ENCODE data around the gene CD160.
"Not testable (repeated sequence)": the region's sequence is repeated elsewhere in the genome, so short reads cannot be mapped to it uniquely, and the experiment has no call there.

The CD160 gene

DNA sequence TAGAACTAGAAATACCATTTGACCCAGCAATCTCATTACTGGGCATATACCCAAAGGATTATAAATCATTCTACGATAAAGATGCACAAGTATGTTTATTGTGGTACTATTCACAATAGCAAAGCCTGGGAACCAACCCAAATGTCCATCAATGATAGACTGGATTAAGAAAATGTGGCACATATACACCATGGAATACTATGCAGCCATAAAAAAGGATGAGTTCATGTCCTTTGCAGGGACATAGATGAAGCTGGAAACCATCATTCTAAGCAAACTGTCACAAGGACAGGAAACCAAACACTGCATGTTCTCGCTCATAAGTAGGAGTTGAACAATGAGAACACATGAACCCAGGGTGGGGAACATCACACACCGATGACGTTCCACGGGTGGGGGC lies 6.9 kb downstream of the CD160 start:
- H3K27ac Mint-ChIP-seq; H3K4me3 Mint-ChIP-seq; H3K36me3 Mint-ChIP-seq (ENCODE audit: low read depth); H3K9me3 Mint-ChIP-seq; H3K4me1 Mint-ChIP-seq (ENCODE audit: low read depth): not testable (repeated sequence)
- peaks cover 11% of the 10 kb centered on the region for H3K27me3 Mint-ChIP-seq (ENCODE audit: low read depth)

DNA sequence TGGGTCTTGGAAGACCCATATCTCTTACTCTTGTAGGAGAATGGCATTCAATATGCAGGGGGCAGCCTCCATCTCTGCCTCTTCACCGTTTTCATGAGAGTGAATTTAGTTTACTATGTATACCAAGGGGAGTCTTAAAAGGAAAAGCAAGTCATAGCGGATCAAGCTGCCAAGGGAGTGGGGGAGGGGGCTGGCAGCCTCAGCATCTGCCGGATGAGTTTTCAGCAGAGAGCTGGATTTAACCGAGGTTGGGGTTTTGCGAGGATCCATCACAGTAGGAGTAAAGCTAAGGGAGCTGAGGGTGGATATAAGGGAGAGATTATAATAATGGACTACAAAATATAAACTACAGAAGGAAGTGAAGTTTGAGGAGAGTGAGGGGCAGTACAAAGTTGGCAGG lies 9.9 kb downstream of the CD160 start:
- peaks cover 2% of the 10 kb centered on the region for H3K36me3 Mint-ChIP-seq (ENCODE audit: low read depth)
- no peaks in the 10 kb centered on the region for H3K4me1 Mint-ChIP-seq (ENCODE audit: low read depth)
- H3K27me3 Mint-ChIP-seq (ENCODE audit: low read depth): no peaks in the 10 kb centered on the region
- no peak overlapping the region for H3K27ac Mint-ChIP-seq
- H3K9me3 Mint-ChIP-seq: no peaks in the 10 kb centered on the region
- H3K4me3 Mint-ChIP-seq: no peak overlapping the region

DNA sequence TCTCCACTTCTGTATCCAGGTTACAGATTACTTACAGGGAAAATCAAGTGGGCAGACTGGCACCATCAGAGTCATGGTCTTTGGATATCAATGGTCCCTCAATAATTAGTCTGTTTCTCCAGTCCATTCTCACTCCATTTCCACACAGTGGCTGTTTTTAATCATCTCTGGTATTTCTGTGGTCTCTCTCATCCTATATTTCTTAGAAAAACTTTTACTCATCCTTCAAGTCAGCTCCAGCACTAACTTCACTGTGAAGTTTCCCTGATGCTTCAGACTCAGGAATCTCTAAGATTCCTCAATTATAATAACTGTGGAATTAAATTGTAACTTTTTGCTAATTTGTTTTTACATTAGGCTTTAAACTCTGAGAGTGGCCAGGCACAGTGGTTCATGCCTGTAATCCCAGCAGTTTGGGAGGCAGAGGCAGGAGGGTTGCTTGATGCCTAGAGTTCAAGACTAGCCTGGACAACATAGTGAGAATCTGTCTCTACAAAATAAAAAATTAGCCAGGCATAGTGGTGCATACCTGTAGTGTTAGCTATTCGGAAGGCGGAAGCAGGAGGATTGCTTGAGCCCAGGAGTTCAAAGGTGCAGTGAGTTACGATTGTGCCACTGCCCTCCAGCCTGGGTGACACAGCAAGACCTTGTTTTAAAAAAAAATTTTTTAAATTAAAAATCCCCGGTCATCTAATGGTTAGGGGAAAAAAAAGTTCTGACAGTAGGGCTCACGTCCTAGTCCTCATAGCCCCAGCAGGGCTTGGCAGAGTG lies 10.6 kb downstream of the CD160 start:
- Mint-ChIP-seq H3K36me3 (ENCODE audit: low read depth) (peaks cover 2% of the 10 kb centered on the region), H3K27ac (no peak overlapping the region), H3K4me1 (ENCODE audit: low read depth) (no peaks in the 10 kb centered on the region), H3K27me3 (ENCODE audit: low read depth) (no peaks in the 10 kb centered on the region), H3K4me3 (no peak overlapping the region), H3K9me3 (no peaks in the 10 kb centered on the region)

DNA sequence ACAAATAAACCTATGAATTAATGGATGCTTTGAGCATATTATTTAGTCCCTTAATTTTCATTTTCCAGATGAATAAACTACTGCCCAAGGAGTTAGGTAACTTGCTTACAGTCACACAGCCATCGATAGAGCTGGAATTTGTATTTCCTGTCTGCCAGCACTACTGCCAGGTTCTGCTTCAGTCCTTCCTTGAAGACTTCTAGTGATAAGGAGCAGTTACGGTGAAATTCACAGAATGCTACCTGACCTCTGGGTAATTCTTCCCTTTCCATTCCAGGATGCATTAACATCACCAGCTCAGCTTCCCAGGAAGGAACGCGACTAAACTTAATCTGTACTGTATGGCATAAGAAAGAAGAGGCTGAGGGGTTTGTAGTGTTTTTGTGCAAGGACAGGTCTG lies 11.2 kb downstream of the CD160 start:
- no peak overlapping the region for H3K4me3 Mint-ChIP-seq
- H3K9me3 Mint-ChIP-seq: no peaks in the 10 kb centered on the region
- no peaks in the 10 kb centered on the region for H3K27me3 Mint-ChIP-seq (ENCODE audit: low read depth)
- H3K36me3 Mint-ChIP-seq (ENCODE audit: low read depth): peaks cover 2% of the 10 kb centered on the region
- no peaks in the 10 kb centered on the region for H3K4me1 Mint-ChIP-seq (ENCODE audit: low read depth)
- H3K27ac Mint-ChIP-seq: no peak overlapping the region

DNA sequence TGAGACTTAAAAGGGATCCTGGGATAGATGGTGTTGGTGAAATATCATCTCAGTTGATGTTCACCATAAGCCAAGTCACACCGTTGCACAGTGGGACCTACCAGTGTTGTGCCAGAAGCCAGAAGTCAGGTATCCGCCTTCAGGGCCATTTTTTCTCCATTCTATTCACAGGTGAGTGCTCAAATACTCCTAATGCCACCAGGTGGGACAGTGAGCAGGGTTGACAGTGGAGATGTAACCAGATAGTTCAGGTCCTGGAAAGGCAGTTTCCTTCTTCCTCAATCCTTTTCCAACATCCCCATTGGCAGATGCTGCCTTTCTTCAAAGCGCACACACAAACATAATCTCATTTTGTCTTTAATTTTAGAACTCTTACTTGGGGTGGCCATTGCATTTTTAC lies 11.6 kb downstream of the CD160 start:
- no peak overlapping the region for H3K27ac Mint-ChIP-seq
- H3K4me1 Mint-ChIP-seq (ENCODE audit: low read depth): no peaks in the 10 kb centered on the region
- peaks cover 4% of the 10 kb centered on the region for H3K36me3 Mint-ChIP-seq (ENCODE audit: low read depth)
- H3K9me3 Mint-ChIP-seq: no peaks in the 10 kb centered on the region
- no peak overlapping the region for H3K4me3 Mint-ChIP-seq
- no peaks in the 10 kb centered on the region for H3K27me3 Mint-ChIP-seq (ENCODE audit: low read depth)

DNA sequence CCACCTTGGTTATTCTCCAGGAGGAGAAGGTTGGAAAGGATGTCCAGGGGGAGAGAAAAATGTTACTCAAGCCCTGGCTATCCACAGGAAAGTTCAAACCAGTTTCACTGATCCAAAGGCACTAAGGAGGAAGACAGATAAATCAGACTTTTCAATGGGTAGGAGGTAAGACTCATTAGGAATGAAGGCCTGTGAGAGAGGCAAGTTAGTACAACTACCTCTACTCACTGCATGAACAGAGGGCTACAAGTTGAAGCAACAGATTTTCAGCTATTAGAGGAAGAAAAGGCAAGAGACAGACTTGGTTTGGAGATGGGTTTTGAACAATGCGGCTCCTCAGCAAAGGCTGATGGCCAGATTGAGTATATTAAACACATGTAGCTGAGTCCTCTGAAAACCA lies 16.9 kb downstream of the CD160 start:
- Mint-ChIP-seq H3K27me3 (ENCODE audit: low read depth) (no peaks in the 10 kb centered on the region), H3K4me1 (ENCODE audit: low read depth) (no peaks in the 10 kb centered on the region), H3K4me3 (no peak overlapping the region), H3K36me3 (ENCODE audit: low read depth) (peaks cover 4% of the 10 kb centered on the region), H3K9me3 (no peaks in the 10 kb centered on the region), H3K27ac (no peak overlapping the region)

DNA sequence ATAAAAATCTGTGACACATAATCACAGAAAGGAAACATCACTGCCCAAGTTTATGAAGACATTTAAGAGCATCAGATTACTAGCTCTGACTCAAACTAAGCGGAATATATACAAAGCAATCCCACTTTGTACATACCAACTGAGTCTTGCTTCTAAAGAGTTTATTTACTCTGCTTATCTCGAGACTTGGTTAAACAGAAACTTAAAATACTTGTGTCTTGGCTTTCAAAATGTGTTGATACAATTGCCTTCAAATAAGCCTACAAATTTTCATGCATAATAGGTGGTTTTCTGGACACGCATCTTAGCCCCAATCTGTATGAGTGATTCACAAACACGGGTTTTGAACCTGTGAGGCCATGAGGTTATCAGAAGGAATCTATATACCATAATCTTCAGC lies 21.0 kb downstream of the CD160 start:
- Mint-ChIP-seq H3K4me1 (ENCODE audit: low read depth) (no peaks in the 10 kb centered on the region), H3K27me3 (ENCODE audit: low read depth) (no peaks in the 10 kb centered on the region), H3K27ac (no peak overlapping the region), H3K9me3 (no peaks in the 10 kb centered on the region), H3K36me3 (ENCODE audit: low read depth) (peaks cover 26% of the 10 kb centered on the region), H3K4me3 (no peak overlapping the region)

DNA sequence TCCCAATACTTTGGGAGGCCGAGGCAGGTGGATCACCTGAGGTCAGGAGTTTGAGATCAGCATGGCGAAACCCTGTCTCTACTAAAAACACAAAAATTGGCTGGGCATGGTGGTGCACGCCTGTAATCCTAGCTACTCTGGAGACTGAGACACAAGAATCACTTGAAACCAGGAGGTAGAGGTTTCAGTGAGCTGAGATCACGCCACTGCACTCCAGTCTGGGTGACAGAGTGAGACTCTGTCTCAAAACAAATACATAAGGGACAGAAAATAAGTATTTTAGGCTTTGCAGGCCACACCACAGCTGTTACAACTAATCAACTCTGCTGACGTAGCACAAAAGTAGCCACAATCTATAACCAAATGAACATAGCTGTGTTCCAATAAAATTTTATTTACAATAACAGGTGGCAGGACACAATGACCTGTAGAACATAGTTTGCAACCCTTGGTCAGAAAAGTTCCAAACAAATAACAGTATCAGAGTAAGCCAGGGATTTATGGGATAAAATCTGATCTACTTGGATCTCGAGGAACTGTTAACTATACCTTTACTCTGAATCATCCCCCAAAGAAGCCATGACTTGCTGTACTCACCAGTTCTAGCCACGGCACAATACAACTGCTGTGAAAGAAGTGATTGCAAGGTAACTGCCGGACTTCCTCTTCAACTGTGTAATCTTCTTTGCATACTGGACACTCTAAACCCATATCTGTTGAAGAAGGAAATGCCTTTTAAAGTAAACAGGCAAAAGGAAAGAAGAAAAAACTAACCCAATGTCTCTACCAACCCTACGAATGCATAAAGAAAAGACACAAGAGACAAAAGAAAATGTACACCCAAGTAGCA lies 28.3 kb downstream of the CD160 start:
- H3K27me3 Mint-ChIP-seq (ENCODE audit: low read depth): no peaks in the 10 kb centered on the region
- no peaks in the 10 kb centered on the region for H3K9me3 Mint-ChIP-seq
- no peak overlapping the region for H3K27ac Mint-ChIP-seq
- H3K4me1 Mint-ChIP-seq (ENCODE audit: low read depth): peaks cover 3% of the 10 kb centered on the region
- H3K36me3 Mint-ChIP-seq (ENCODE audit: low read depth): peaks cover 42% of the 10 kb centered on the region
- H3K4me3 Mint-ChIP-seq: no peak overlapping the region

DNA sequence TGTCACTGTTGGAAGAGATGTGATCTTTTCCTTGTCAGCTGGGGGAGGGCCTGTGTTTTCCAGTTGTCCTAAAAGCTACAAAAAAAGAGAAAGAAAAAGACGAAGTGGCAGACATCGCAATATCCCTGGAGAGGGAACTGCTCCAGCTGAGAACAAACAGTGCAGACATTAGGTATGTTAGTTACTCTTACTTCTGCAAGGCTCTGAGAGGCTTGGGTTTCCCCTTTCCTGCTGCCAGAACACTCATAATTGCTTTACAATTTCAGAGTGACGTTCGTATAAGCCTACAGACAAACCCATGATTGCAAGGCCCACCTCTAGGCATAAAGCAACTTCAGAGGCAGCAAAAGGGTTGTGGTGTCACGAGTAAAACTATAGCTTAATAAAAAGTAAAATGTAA lies 31.1 kb downstream of the CD160 start:
- Mint-ChIP-seq H3K36me3 (ENCODE audit: low read depth) (peaks cover 27% of the 10 kb centered on the region), H3K4me1 (ENCODE audit: low read depth) (peaks cover 3% of the 10 kb centered on the region), H3K4me3 (no peak overlapping the region), H3K27me3 (ENCODE audit: low read depth) (no peaks in the 10 kb centered on the region), H3K27ac (no peak overlapping the region), H3K9me3 (no peaks in the 10 kb centered on the region)

DNA sequence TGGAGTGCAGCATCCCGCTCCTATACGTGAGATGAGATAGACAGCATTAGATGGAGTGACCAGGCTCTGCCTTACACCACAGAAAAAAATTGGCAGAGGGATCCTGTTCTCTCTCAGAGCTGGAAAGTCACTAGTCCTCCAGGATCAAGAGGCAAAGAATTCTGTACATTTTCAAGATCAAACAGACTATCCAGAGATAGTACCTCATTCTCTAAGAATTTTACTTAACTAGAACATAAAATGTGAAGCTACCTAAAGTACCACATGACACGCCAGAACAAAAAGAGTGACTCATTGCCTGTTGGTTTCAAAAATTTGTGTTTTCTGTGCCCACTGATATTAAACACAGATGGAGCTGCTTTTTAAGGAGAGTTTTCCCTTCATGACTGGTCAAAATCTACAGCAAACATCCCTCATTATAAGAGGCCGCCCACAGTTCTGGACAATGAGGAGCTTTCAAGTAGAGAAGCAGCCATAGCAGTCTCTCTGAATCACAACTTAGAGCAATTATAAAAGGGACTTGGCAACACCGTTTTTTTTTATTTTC lies 32.3 kb downstream of the CD160 start:
- H3K9me3 Mint-ChIP-seq: no peaks in the 10 kb centered on the region
- H3K36me3 Mint-ChIP-seq (ENCODE audit: low read depth): peaks cover 24% of the 10 kb centered on the region
- no peak overlapping the region for H3K27ac Mint-ChIP-seq
- no peak overlapping the region for H3K4me3 Mint-ChIP-seq
- peaks cover 3% of the 10 kb centered on the region for H3K4me1 Mint-ChIP-seq (ENCODE audit: low read depth)
- H3K27me3 Mint-ChIP-seq (ENCODE audit: low read depth): no peaks in the 10 kb centered on the region

DNA sequence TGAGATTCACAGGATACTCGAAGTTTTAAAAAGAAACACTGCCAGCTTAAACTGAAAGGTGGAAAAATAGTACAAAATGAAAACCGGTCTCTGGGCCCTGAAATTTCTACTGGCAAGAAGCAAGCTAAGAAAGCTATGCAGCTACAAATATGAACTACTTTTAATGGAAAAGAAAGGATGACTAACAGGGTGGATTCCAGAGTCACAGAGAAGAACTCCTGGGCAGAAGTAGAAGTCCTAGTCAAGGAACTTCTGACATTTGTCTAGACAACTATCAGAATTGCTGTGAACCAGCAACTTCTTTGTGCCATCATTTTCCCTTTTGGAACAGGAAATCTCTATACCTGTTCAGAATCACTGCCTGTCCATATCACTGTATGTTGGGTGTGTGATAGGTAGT lies 38.1 kb downstream of the CD160 start:
- no peaks in the 10 kb centered on the region for H3K27me3 Mint-ChIP-seq (ENCODE audit: low read depth)
- no peak overlapping the region for H3K27ac Mint-ChIP-seq
- no peaks in the 10 kb centered on the region for H3K4me1 Mint-ChIP-seq (ENCODE audit: low read depth)
- H3K9me3 Mint-ChIP-seq: peaks cover 10% of the 10 kb centered on the region
- H3K36me3 Mint-ChIP-seq (ENCODE audit: low read depth): peaks cover 42% of the 10 kb centered on the region
- H3K4me3 Mint-ChIP-seq: no peak overlapping the region

DNA sequence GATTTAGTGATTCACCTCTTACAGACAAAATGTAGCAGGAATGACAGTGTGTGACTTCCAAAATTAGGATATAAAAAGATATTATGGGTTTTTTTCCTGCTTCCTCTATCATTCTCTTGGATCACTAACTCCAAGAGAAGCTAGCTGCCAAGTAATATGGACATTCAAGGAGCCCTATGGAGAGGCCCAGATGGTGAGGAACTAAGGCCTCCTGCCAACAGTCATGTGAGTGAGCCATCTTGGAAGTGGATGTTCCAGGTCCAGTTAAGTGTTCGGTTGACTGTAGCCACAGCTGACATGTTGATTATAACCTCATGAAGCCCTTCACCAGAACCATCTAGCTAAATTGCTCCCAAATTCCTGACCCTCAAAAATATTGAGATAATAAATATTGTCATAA lies 38.8 kb downstream of the CD160 start:
- Mint-ChIP-seq H3K27ac (no peak overlapping the region), H3K36me3 (ENCODE audit: low read depth) (peaks cover 47% of the 10 kb centered on the region), H3K4me3 (no peak overlapping the region), H3K27me3 (ENCODE audit: low read depth) (no peaks in the 10 kb centered on the region), H3K9me3 (peaks cover 13% of the 10 kb centered on the region), H3K4me1 (ENCODE audit: low read depth) (no peaks in the 10 kb centered on the region)

DNA sequence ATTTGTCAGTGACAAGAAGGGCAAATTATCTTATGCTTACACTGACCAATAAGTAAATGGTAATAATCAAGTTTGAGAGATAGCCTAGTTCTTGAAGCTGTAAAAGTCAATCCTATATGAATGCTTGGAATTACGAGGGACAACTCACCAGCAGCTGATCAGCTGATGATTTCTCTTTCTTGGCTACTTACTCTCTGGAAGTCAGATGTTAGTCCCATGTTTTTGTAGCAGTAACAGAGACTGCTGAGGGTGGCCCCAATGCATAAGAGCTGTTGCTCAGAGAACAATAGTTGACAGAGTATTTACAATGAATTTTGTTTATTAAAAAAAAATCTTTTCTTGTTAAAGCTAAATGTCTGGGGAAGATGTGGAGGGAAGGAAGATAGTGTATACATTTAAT lies 39.3 kb downstream of the CD160 start:
- Mint-ChIP-seq H3K9me3 (peaks cover 13% of the 10 kb centered on the region), H3K36me3 (ENCODE audit: low read depth) (peaks cover 48% of the 10 kb centered on the region), H3K4me3 (no peak overlapping the region), H3K4me1 (ENCODE audit: low read depth) (no peaks in the 10 kb centered on the region), H3K27ac (no peak overlapping the region), H3K27me3 (ENCODE audit: low read depth) (no peaks in the 10 kb centered on the region)

DNA sequence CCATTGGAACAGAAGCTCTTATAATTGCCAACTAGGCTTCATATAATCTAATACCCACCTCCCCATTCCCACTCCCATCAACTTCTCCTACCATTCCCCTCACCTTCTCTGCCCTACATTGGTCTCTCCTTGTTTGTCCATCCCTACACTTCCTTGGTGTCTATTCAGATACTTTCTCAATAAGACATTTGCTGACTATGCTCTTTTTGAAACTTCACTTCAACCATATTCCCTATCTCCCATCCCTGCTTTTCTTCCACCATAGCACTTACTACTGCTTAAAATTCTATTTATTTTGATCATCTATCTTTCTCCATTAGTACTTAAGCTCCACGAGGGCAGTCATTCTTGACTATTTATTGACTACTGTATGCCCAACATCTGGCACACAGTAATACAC lies 40.4 kb downstream of the CD160 start:
- no peaks in the 10 kb centered on the region for H3K4me1 Mint-ChIP-seq (ENCODE audit: low read depth)
- H3K27ac Mint-ChIP-seq: no peak overlapping the region
- no peak overlapping the region for H3K4me3 Mint-ChIP-seq
- H3K27me3 Mint-ChIP-seq (ENCODE audit: low read depth): no peaks in the 10 kb centered on the region
- peaks cover 48% of the 10 kb centered on the region for H3K36me3 Mint-ChIP-seq (ENCODE audit: low read depth)
- H3K9me3 Mint-ChIP-seq: peaks cover 13% of the 10 kb centered on the region

DNA sequence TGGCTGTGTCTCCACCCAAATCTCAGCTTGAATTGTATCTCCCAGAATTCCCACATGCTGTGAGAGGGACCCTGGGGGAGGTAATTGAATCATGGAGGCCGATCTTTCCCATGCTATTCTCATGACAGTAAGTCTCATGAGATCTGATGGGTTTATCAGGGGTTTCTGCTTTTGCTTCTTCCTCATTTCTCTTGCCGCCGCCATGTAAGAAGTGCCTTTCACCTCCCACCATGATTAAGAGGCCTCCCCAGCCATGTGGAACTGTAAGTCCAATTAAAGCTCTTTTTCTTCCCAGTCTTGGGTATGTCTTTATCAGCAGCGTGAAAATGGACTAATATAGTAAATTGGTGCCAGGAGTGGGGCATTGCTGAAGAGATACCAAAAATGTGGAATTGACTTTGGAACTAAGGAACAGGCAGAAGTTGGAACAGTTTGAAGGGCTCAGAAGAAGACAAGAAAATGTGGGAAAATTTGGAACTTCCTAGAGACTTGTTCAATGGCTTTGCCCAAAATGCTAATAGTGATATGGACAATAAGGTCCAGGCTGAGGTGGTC lies 41.2 kb downstream of the CD160 start:
- H3K36me3 Mint-ChIP-seq (ENCODE audit: low read depth): peaks cover 48% of the 10 kb centered on the region
- not testable (repeated sequence) for H3K27me3 Mint-ChIP-seq (ENCODE audit: low read depth); H3K4me1 Mint-ChIP-seq (ENCODE audit: low read depth); H3K4me3 Mint-ChIP-seq; H3K27ac Mint-ChIP-seq
- peaks cover 13% of the 10 kb centered on the region for H3K9me3 Mint-ChIP-seq
